Activated CD8-positive, alpha-beta memory T cell treated with anti-CD3 and anti-CD28 coated beads, Interleukin-2, amount 10 ng/mL, durations not matched to agents 7 days and 5 days (primary cell): ENCODE measurements around the gene LDLRAD4. TPM values are rescaled to one million over a fixed set of nuclear protein-coding genes. Genes with fewer than 3 reads are reported as not detected.

ENCODE experiments used
- ATAC-seq: fragments of 150-1000 bp; cut with Tn5 transposase; one replicate; pipeline ENCODE4 v1.10.0; 2021; ENCODE audit warnings: moderate library complexity
- CTCF ChIA-PET: fragments of 350-600 bp; sonication (Branson Sonifier 250); formaldehyde crosslinking; loops from one replicate; lab custom pipeline; 2021; ENCODE audit warnings: antibody characterized with exemption; lab: Charles Lee
- DNase-seq: peaks from one replicate; pipeline ENCODE4 v3.0.0-alpha.2; 2020
- H3K27ac Mint-ChIP-seq: one replicate; pipeline ENCODE4 v1.8.0; 2021; ENCODE audit warnings: mild to moderate bottlenecking, mixed read lengths
- H3K27me3 Mint-ChIP-seq: one replicate; pipeline ENCODE4 v1.8.0; 2021; ENCODE audit warnings: mixed read lengths
- H3K36me3 Mint-ChIP-seq: one replicate; pipeline ENCODE4 v1.8.0; 2021; ENCODE audit warnings: mild to moderate bottlenecking, mixed read lengths
- H3K4me1 Mint-ChIP-seq: one replicate; pipeline ENCODE4 v1.8.0; 2021; ENCODE audit warnings: mixed read lengths
- H3K4me3 Mint-ChIP-seq: one replicate; pipeline ENCODE4 v1.8.0; 2021; ENCODE audit warnings: mild to moderate bottlenecking, moderate library complexity, mixed read lengths
- H3K9me3 Mint-ChIP-seq: one replicate; pipeline ENCODE4 v1.8.0; 2022; ENCODE audit warnings: low read depth, mixed read lengths
- total RNA-seq, 2 experiments: library from RNA; stranded (reverse); gene quantifications; one replicate each; pipeline ENCODE4 v1.2.3, GENCODE V29; 2021

LDLRAD4 gene
- total RNA-seq, 2 experiments from 2014 or later = 33.9 to 44.5 TPM

DNA sequence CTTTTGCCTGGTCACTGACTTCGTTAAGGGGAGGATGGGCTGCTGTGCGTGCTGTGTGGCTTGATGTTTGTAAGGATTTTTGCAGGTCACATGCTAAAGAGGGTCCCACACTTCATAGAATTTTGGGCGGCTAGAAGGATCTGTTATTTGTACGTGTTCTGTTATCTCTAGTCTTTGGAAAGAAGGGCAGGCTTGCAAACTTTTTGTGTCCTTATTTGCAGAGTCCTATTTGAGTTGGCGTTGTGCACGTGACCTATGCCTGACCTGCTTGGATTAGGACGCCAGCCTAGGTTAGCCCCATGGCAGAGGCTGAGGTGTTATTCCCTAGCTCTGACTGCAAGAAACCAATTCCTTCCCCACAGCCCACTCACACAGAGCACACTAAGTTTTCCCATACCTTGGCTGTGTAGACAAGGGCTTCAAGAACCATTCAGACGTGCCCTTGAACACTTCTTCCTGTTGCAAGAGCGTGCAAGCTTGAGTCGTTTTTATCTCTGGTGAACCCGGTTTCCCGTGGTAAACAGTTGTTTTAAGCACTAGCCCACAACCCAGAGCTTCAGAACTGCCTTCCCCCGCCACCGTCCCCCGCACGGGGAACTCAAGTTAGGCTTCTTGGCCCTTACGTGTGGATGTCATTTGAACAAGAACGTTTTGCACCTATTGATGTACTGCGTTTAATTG, 94.6 kb downstream of the LDLRAD4 start:
- Mint-ChIP-seq H3K36me3 (peaks cover 9% of the 10 kb centered on the region), H3K9me3 (peaks cover 16% of the 10 kb centered on the region), H3K4me3 (no peak overlapping the region), H3K27ac (no peak overlapping the region), H3K27me3 (peaks cover 18% of the 10 kb centered on the region), H3K4me1 (peaks cover 22% of the 10 kb centered on the region)
- DNase-seq (no peak), ATAC-seq (no peak)
- CTCF ChIA-PET = interaction anchor here (1.2 kb wide), 1 partner anchor 97 kb away, joined by 3 read pairs; no protein-coding TSS in a partner anchor

DNA sequence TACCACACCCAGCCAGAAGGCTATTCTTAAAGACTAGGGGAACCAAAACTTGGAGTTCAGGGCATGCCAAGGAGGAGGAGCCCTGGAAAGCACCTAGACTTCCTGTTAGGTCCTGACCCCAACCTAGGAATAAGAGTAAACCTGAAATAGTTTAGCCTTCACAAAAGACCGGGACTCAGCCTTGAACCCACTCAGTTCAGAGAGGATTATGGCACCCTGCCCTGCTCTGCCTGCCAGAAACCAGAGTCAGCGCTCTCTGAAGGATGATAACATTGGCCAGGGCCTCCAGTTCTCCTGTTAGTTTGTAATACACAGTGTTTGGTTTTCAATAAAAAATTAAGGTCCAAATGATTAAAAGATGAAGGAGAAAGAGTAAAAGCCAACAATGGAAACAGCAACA, 96.4 kb downstream of the LDLRAD4 start:
- Mint-ChIP-seq H3K9me3 (peaks cover 16% of the 10 kb centered on the region), H3K36me3 (peaks cover 9% of the 10 kb centered on the region), H3K4me1 (peaks cover 11% of the 10 kb centered on the region), H3K27ac (no peak overlapping the region), H3K27me3 (peaks cover 21% of the 10 kb centered on the region), H3K4me3 (no peak overlapping the region)
- DNase-seq (no peak), ATAC-seq (no peak)
- CTCF ChIA-PET = interaction anchor here (0.9 kb wide), 1 partner anchor 10 kb away, joined by 3 read pairs; no protein-coding TSS in a partner anchor

DNA sequence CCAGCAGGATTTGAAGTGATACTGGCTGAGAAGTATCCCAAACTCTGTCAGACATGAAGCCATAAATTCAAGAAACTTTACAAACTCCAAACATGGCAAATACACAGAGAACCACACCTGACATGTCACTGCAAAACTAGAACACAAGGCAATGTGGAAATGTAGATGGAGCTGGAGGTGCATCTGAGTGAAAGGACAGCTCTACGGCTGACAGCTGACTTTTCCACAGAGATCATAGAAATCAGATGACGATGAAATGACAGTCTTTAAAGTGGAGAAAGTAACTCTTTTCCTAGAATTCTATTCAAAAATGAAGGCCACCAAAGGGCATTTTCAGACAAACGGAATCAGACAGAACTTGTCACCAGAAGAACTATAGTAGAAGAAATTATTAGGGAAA, 97.5 kb downstream of the LDLRAD4 start:
- Mint-ChIP-seq H3K27me3 (peaks cover 21% of the 10 kb centered on the region), H3K9me3 (peaks cover 16% of the 10 kb centered on the region), H3K36me3 (peaks cover 9% of the 10 kb centered on the region), H3K27ac (no peak overlapping the region), H3K4me3 (no peak overlapping the region), H3K4me1 (peaks cover 11% of the 10 kb centered on the region)
- ATAC-seq (no peak), DNase-seq (no peak)
- CTCF ChIA-PET = no interaction called here

DNA sequence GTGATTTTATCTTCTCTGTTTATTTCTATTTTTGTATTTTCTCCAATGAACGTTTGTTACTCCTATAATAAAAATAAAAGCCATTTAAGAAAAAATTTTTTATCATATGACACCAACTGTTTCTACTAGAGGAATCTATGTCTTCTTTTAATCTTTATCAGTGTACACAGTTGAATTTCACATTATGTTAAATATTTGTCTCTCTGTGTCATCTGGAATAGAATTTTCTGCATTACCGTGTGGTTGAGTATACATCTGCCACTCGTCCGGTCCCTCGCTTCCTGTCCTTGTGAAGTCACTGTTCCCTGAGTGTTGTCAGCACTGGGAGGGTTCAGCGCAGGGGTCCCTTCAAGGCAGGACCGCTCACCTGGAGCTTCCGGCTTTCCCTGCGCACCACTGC, 99.2 kb downstream of the LDLRAD4 start:
- no peak for ATAC-seq
- Mint-ChIP-seq H3K4me3 (no peak overlapping the region), H3K27ac (no peak overlapping the region), H3K4me1 (peaks cover 10% of the 10 kb centered on the region), H3K9me3 (peaks cover 16% of the 10 kb centered on the region), H3K27me3 (peaks cover 16% of the 10 kb centered on the region), H3K36me3 (peaks cover 9% of the 10 kb centered on the region)
- CTCF ChIA-PET = no interaction called here
- DNase-seq = no peak

DNA sequence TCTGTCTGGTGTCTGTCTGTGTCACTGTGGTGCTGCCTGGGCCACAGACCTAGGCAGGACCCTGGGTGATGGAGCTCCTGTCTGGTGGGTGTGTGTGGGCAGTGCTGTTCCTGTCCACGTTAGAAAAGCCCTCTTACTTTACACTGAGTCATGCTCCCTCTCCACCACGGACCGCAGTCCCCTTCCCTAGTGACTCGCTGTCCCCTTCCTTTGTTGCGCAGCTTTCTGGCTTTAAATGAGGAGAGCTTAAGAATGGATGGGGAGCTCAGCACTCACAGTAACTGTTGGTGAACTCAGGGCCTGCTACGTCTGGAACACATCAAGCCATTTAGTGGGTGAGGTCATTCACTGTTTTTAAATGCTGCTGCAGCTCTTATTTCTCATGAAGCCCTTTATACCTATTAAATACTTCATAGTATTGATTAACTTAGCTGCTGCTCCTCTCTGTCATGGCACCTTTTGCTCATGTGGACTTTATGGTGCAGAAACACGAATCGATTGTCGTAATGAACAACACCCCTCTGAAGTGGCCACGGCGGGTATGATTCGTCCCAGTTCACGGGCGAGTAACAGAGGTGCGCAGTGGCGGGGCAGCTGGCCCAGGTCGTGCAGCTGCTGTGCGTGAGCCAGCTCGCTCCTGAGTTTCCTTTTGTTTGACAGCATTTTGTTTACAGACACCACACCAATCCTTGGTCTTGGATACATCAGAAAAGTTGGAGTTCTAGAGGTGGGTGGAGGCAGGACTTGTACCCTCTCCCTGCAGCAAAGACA, 100.4 kb downstream of the LDLRAD4 start:
- Mint-ChIP-seq H3K36me3 (peaks cover 9% of the 10 kb centered on the region), H3K27ac (no peak overlapping the region), H3K4me1 (peaks cover 3% of the 10 kb centered on the region), H3K9me3 (peaks cover 16% of the 10 kb centered on the region), H3K4me3 (no peak overlapping the region), H3K27me3 (peaks cover 5% of the 10 kb centered on the region)
- CTCF ChIA-PET = no interaction called here
- ATAC-seq (no peak), DNase-seq (no peak)

DNA sequence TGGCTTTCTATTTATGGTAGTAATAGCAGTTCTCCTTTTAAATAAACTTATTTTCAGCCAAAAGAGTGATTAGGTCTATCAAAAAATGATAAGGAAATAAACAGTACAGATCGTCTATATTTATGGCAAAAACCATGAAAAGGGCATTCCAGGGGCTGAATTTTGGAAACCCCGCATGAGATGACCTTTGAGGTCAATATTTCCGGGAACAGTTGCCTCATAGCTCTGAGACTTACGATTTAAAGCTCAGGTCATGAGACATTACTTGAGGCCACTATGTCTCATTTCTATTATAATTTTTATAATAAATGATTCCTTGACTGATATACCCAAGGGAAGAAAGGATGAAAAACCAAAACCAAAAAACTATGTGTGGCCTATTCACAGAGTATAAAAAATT, 101.1 kb downstream of the LDLRAD4 start:
- Mint-ChIP-seq H3K36me3 (peaks cover 6% of the 10 kb centered on the region), H3K27ac (no peak overlapping the region), H3K4me1 (peaks cover 3% of the 10 kb centered on the region), H3K27me3 (peaks cover 3% of the 10 kb centered on the region), H3K9me3 (peaks cover 14% of the 10 kb centered on the region), H3K4me3 (no peak overlapping the region)
- CTCF ChIA-PET = no interaction called here
- DNase-seq (no peak), ATAC-seq (no peak)

DNA sequence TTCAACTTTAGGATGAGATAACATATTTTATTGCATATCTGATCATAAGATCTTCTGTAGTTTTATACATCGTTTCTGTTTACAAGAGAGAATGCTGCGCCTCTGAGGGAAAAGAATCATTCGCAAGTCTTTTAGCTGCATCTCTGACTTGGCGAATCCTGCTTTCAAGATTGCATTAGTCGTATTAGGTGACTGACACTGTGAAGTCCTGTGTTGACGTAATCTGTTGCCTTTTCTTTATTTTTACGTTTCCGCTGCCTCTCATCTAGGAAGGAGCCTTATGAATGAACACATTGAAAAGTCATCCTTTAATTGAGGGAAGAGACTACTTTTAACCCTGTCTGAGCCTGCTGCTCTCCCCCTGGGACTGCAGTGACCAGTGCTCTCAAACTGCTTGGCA, 101.5 kb downstream of the LDLRAD4 start:
- Mint-ChIP-seq H3K36me3 (peaks cover 6% of the 10 kb centered on the region), H3K4me3 (no peak overlapping the region), H3K27me3 (peaks cover 3% of the 10 kb centered on the region), H3K9me3 (peaks cover 12% of the 10 kb centered on the region), H3K4me1 (peaks cover 3% of the 10 kb centered on the region), H3K27ac (no peak overlapping the region)
- CTCF ChIA-PET = no interaction called here
- ATAC-seq (no peak), DNase-seq (no peak)

DNA sequence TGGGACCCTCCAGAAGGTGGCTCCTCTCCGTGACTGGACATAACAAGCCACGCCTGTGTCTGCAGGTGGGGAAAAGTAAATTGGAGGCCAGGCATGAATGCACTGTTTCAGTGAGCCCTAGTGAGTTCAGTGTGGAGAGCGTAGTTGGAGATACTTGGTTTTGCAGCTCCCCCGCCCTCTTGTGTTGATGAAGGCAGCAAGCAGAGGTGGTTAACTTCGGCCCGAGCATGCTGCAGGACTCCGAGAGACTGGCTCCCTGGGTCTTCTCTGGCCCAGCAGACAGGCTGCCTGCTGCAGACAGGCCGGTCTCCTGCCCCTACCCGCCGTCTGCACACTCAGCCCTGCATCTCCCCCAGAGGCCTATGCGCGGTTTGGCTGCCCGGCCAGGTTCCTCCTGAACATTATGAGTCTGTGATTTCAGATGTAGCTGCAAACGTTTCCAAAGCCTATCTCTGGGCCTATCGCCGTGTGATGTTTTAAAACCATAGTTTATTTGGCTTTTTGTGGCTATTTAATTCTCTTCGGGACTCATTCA, 102.4 kb downstream of the LDLRAD4 start:
- Mint-ChIP-seq H3K9me3 (peaks cover 7% of the 10 kb centered on the region), H3K4me1 (peaks cover 3% of the 10 kb centered on the region), H3K4me3 (no peak overlapping the region), H3K27me3 (peaks cover 3% of the 10 kb centered on the region), H3K36me3 (peaks cover under 1% of the 10 kb centered on the region), H3K27ac (no peak overlapping the region)
- DNase-seq (no peak), ATAC-seq (no peak)
- CTCF ChIA-PET = no interaction called here

DNA sequence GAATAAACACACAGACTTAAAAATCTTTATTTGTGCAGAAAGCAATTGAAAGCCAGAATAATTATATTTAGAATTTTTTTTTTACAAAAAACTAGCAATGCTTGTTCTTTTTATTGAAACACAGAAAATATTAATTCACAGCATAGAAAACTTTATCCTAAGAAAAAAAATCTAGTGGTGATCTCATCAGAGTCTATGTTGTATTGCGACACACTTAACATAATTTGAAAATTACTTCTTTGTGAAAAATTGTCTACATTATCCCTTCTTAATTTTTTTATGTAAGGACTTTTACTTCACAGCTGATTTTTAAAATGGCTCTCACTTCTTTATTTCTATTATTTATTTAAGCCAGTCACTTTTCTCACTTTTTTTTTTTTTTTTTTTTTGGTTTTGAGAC, 103.4 kb downstream of the LDLRAD4 start:
- Mint-ChIP-seq H3K27ac (no peak overlapping the region), H3K4me3 (no peak overlapping the region), H3K4me1 (peaks cover 3% of the 10 kb centered on the region), H3K9me3 (no peaks in the 10 kb centered on the region), H3K27me3 (peaks cover 4% of the 10 kb centered on the region), H3K36me3 (no peaks in the 10 kb centered on the region)
- DNase-seq = no peak
- CTCF ChIA-PET = no interaction called here
- no peak for ATAC-seq

DNA sequence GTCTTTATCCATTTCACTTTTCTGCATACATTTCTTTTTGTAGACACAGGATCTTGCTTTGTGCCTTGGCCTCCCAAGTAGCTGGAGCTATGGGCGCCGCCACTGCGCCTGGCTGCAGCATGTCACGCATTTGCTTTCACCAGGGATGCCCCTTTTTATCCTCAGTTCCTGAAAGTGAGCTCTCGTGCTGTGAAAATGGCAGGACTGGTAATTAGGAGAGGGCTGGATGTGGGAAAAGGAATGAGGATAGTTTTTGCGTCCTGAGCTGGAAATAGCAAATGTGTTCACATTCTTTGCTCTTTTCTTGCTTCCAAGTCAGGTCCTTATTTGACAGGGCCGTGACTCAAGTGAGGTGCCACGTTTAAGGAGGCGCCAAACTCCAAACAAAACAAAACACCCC, 104.6 kb downstream of the LDLRAD4 start:
- Mint-ChIP-seq H3K9me3 (no peaks in the 10 kb centered on the region), H3K4me3 (no peak overlapping the region), H3K27me3 (peaks cover 9% of the 10 kb centered on the region), H3K36me3 (no peaks in the 10 kb centered on the region), H3K27ac (no peak overlapping the region), H3K4me1 (peaks cover 3% of the 10 kb centered on the region)
- no peak for ATAC-seq
- CTCF ChIA-PET = no interaction called here
- no peak for DNase-seq

DNA sequence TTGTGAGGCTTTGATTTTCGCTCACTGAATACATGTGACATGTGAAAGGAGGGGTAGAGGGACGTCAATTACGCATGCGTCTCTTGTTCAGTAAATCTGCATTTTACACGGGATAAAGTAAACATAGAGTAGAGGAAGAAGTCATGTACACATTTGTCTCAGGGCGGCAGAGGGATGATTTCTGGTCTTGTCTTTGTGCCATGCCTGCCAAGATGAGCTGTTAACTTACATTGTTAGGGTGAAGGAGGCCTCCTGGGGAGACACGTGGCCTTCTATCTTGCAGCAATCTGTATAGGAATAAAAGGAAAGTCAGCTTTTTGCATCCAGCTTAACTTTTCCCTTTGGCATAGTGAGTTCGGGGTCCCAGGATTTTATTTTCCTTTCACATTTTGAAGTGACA, 106.3 kb downstream of the LDLRAD4 start:
- DNase-seq (no peak), ATAC-seq (no peak)
- Mint-ChIP-seq H3K4me3 (no peak overlapping the region), H3K9me3 (no peaks in the 10 kb centered on the region), H3K36me3 (no peaks in the 10 kb centered on the region), H3K4me1 (no peaks in the 10 kb centered on the region), H3K27ac (no peak overlapping the region), H3K27me3 (peaks cover 5% of the 10 kb centered on the region)
- CTCF ChIA-PET = interaction anchor here (1.0 kb wide), 1 partner anchor 10 kb away, joined by 3 read pairs; no protein-coding TSS in a partner anchor

DNA sequence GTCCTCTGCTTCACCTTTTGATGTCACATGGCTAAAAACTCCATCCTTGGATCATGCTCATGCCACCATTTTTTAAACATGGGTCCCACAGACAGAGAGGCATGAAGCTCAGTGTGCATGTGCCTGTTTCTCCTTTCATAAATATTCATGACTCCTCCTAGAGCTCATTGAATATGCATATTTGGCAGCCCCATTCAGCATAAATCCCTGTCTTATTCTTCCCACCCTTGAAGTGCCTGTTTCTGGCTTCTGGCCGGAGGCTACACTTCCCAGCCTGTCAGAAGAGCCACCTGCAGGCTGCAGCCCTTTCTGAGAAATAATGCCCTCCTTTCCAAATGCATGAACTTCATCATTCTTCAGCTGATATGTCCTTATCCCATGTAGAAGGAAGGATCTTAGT, 109.7 kb downstream of the LDLRAD4 start:
- ATAC-seq = no peak
- Mint-ChIP-seq H3K27me3 (peaks cover 26% of the 10 kb centered on the region), H3K27ac (no peak overlapping the region), H3K36me3 (no peaks in the 10 kb centered on the region), H3K4me3 (no peak overlapping the region), H3K9me3 (no peaks in the 10 kb centered on the region), H3K4me1 (no peaks in the 10 kb centered on the region)
- CTCF ChIA-PET = no interaction called here
- no peak for DNase-seq

DNA sequence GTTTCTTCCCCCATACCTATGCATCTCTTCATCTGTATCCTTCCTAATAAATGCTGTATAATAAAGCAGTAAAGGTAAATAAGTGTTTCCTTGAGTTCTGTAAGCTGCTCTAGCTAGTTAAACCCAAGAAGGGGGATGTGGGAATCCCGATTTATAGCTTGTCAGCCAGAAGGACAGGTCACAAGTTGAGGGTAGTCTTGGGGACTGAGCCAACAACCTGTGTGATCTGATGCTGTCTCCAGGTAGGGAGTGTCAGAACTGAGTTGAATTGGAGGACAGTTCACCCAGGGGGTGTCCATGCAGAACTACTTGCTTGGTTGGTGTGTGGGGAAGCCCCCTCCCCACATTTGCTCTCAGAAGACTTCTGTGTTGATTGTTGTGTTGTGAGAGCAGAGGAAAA, 112.4 kb downstream of the LDLRAD4 start:
- no peaks in the 10 kb centered on the region for H3K36me3 Mint-ChIP-seq
- H3K9me3 Mint-ChIP-seq = no peaks in the 10 kb centered on the region
- ATAC-seq (no peak), DNase-seq (no peak)
- no peak overlapping the region for H3K4me3 Mint-ChIP-seq
- no peak overlapping the region for H3K27ac Mint-ChIP-seq
- no peaks in the 10 kb centered on the region for H3K4me1 Mint-ChIP-seq
- CTCF ChIA-PET = no interaction called here
- peaks cover 41% of the 10 kb centered on the region for H3K27me3 Mint-ChIP-seq

DNA sequence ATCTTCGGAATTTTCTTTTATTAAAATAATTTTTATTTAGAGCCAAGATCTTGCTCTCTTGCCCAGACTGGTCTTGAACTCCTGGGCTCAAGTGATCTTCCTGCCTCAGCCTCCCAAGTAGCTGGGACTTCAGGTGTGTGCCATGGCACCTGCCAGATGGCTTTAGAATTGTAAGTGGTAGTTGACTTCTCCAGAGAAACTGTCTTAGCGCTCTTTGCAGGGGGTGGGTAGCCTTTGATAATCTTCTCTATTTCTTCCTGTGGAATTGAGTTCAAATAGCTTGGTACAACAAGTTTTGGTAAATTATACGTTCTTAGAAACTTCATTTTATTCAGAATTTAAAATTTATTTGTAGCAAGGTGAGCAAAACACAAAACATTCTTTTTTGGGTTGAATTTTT, 113.3 kb downstream of the LDLRAD4 start:
- Mint-ChIP-seq H3K4me3 (no peak overlapping the region), H3K27ac (no peak overlapping the region), H3K9me3 (no peaks in the 10 kb centered on the region), H3K36me3 (peaks cover 4% of the 10 kb centered on the region), H3K27me3 (peaks cover 46% of the 10 kb centered on the region), H3K4me1 (no peaks in the 10 kb centered on the region)
- CTCF ChIA-PET = no interaction called here
- DNase-seq (no peak), ATAC-seq (no peak)
